Activated CD8-positive, alpha-beta memory T cell treated with anti-CD3 and anti-CD28 coated beads for 48 hours (primary cell): ENCODE measurements around the gene KCNK18.

Experiments
- DNase-seq, 3 experiments: peaks; one replicate each; pipeline ENCODE4 v3.0.0-alpha.2; 2020; ENCODE audit warnings: low read depth in 2 of 3, low spot score in 2 of 3

Gene KCNK18

GRCh38 chr10:117250411-117250810 lies 53.1 kb downstream of the KCNK18 start:
- DNase-seq = no peak

- DNase-seq = no peak
These were observed 56.6 kb downstream of the KCNK18 start for GRCh38 chr10:117253908-117254307.

GRCh38 chr10:117254338-117254737 lies 57.0 kb downstream of the KCNK18 start:
- DNase-seq = no peak

- DNase-seq = no peak
These were observed 57.8 kb downstream of the KCNK18 start for GRCh38 chr10:117254774-117255735.

GRCh38 chr10:117255835-117256460 lies 58.7 kb downstream of the KCNK18 start:
- no peak for DNase-seq

GRCh38 chr10:117256910-117257309 lies 59.6 kb downstream of the KCNK18 start:
- no peak for DNase-seq

- no peak for DNase-seq
These were observed 60.4 kb downstream of the KCNK18 start for GRCh38 chr10:117257721-117258120.

GRCh38 chr10:117259279-117259678 lies 62.0 kb downstream of the KCNK18 start:
- no peak for DNase-seq
